K562 (cell line): ENCODE data around the gene RBAK. TPM values are rescaled to one million over a fixed set of nuclear protein-coding genes. Genes with fewer than 3 reads are reported as not detected.

Experiments
- ATAC-seq: fragments of 200-7000 bp; cut with Tn5 transposase; 3 replicates; pipeline ENCODE4 v1.9.1; 2020; ENCODE audit warnings: moderate library complexity
- BruUV-seq: library from RNA; stranded (reverse); fragments of 400-500 nt; replicated peaks from 2 replicates; lab custom pipeline; 2021; lab: Mats Ljungman, UMichigan
- CTCF ChIA-PET: fragments of 300-600 bp; formaldehyde crosslinking; extraction: SDS; loops from one replicate; lab custom pipeline; 2021; ENCODE audit warnings: low intra/inter-chr PET ratio; lab: Yijun Ruan, JAX
- POLR2A ChIA-PET: fragments of 300-600, 350-650 bp; sonication (Branson Sonifier 250); formaldehyde crosslinking; extraction: SDS; loops from one replicate; lab custom pipeline; 2021; ENCODE audit warnings: antibody characterized with exemption, inconsistent platforms; lab: Yijun Ruan, JAX
- DNase-seq, 4 experiments: peaks; one replicate each; pipeline versions ENCODE4 v3.0.0 to v3.0.0-alpha.2; 2011 to 2018; ENCODE audit warnings: low spot score in 3 of 4, mixed read lengths in 3 of 4; ENCODE audit errors: extremely low read depth in 1 of 4
- FAIRE-seq: peaks from 2 replicates; lab custom pipeline; 2011; peaks lifted over from hg19 to GRCh38; lab: Jason Lieb, UNC
- H2AFZ ChIP-seq: 2 replicates; pipeline ENCODE4 v1.6.0; 2011; ENCODE audit warnings: low read depth, low read length, control low read depth, inconsistent platforms
- H3K27ac ChIP-seq: fragments of 200-600 bp; 3 replicates; pipeline ENCODE4 v1.8.0; 2011; ENCODE audit warnings: low read depth, mild to moderate bottlenecking, control low read depth, inconsistent platforms, low read length, moderate library complexity, mixed read lengths; ENCODE audit errors: extremely low read depth
- H3K27me3 ChIP-seq, 2 experiments: fragments of 300-600 bp in 1 of 2; 2 replicates in 1 of 2; 3 replicates in 1 of 2; pipeline versions ENCODE4 v1.6.0 to v1.8.0; 2011; ENCODE audit warnings: inconsistent platforms in 2 of 2, low read length in 2 of 2, mild to moderate bottlenecking in 1 of 2, mixed read lengths in 1 of 2, moderate library complexity in 1 of 2; ENCODE audit not compliant: control insufficient read depth in 2 of 2, insufficient read depth in 2 of 2
- H3K36me3 ChIP-seq: fragments of 300-600 bp; 3 replicates; pipeline ENCODE4 v1.8.0; 2011; ENCODE audit warnings: mild to moderate bottlenecking, low read length, inconsistent platforms; ENCODE audit not compliant: control insufficient read depth, insufficient read depth
- H3K4me1 ChIP-seq, 2 experiments: fragments of 200-600 bp in 1 of 2; replicated peaks in 1 of 2; 2 replicates in 1 of 2; 3 replicates in 1 of 2; pipeline versions ENCODE4 v1.5.1 to v1.8.0; 2011; ENCODE audit warnings: inconsistent platforms in 2 of 2, low read length in 2 of 2, mild to moderate bottlenecking in 1 of 2, mixed read lengths in 1 of 2, moderate library complexity in 1 of 2; ENCODE audit not compliant: control insufficient read depth in 2 of 2, insufficient read depth in 2 of 2
- H3K4me2 ChIP-seq: 2 replicates; pipeline ENCODE4 v1.6.1; 2011; ENCODE audit warnings: low read length, control low read depth, inconsistent platforms, mixed read lengths; ENCODE audit not compliant: insufficient read depth
- H3K4me3 ChIP-seq: fragments of 200-600 bp; sonication (generic), shearing (Covaris generic); 2 replicates; pipeline ENCODE4 v1.5.1; 2016; ENCODE audit warnings: control low read depth, inconsistent platforms
- H3K79me2 ChIP-seq: fragments of 200-600 bp; 3 replicates; pipeline ENCODE4 v1.8.0; 2011; ENCODE audit warnings: low read length, inconsistent platforms; ENCODE audit not compliant: control insufficient read depth, insufficient read depth
- H3K9ac ChIP-seq, 2 experiments: 2 replicates each; pipeline versions ENCODE4 v1.6.0 to v1.6.1; 2011; ENCODE audit warnings: low read depth in 2 of 2, low read length in 2 of 2, control low read depth in 1 of 2, inconsistent platforms in 1 of 2, mild to moderate bottlenecking in 1 of 2, mixed read lengths in 1 of 2; ENCODE audit not compliant: insufficient read depth in 1 of 2
- H3K9me1 ChIP-seq: one replicate; pipeline ENCODE4 v1.6.0; 2011; ENCODE audit warnings: inconsistent platforms, mild to moderate bottlenecking, low read length, moderate library complexity; ENCODE audit not compliant: control insufficient read depth, insufficient read depth
- H3K9me3 ChIP-seq: replicated peaks from 2 replicates; pipeline ENCODE4 v1.5.1; 2011; ENCODE audit warnings: low read depth, low read length, inconsistent platforms; ENCODE audit not compliant: control insufficient read depth, insufficient read depth
- H4K20me1 ChIP-seq: replicated peaks from 2 replicates; pipeline ENCODE4 v1.6.1; 2011; ENCODE audit warnings: low read length, inconsistent platforms, mixed read lengths; ENCODE audit not compliant: control insufficient read depth, insufficient read depth
- CREB1 ChIP-seq, 2 experiments: sonication (generic) in 1 of 2; formaldehyde crosslinking in 1 of 2; IDR thresholded peaks; 2 replicates each; pipeline versions ENCODE4 v1.6.1 to v1.8.0; 2012 to 2022; ENCODE audit warnings: inconsistent platforms in 1 of 2, mild to moderate bottlenecking in 1 of 2, missing genetic modification reagents in 1 of 2, moderate library complexity in 1 of 2
- HMBOX1 ChIP-seq: sonication (generic); IDR thresholded peaks from 2 replicates; pipeline ENCODE4 v1.6.1; 2016
- NELFE ChIP-seq: IDR thresholded peaks from 2 replicates; pipeline ENCODE4 v1.6.1; 2011; ENCODE audit warnings: mild to moderate bottlenecking; ENCODE audit not compliant: insufficient read depth, insufficient read length
- NR2C1 ChIP-seq, 2 experiments: fragments of 450-650 bp; IDR thresholded peaks; 2 replicates each; pipeline ENCODE4 v1.6.1; 2017; ENCODE audit warnings: mild to moderate bottlenecking in 2 of 2, antibody characterized with exemption in 1 of 2, inconsistent platforms in 1 of 2, missing compliant biosample characterization in 1 of 2, missing genetic modification characterization in 1 of 2
- PPARD ChIP-seq: fragments of 250-450 bp; sonication (Bioruptor Pico); IDR thresholded peaks from 2 replicates; pipeline ENCODE4 v1.8.0; 2022; ENCODE audit warnings: inconsistent platforms, mild to moderate bottlenecking, moderate library complexity
- PTTG1 ChIP-seq: fragments of 450-650 bp; IDR thresholded peaks from 2 replicates; pipeline ENCODE4 v1.6.1; 2016; ENCODE audit warnings: low read depth, mild to moderate bottlenecking, missing genetic modification characterization, missing compliant biosample characterization
- SP1 ChIP-seq: sonication (generic); formaldehyde crosslinking; IDR thresholded peaks from 2 replicates; pipeline ENCODE4 v1.8.1; 2022; ENCODE audit warnings: mild to moderate bottlenecking, missing genetic modification reagents
- ZBTB40 ChIP-seq, 2 experiments: fragments of 450-650 bp in 1 of 2; sonication (generic) in 1 of 2; formaldehyde crosslinking in 1 of 2; IDR thresholded peaks; 2 replicates each; pipeline versions ENCODE4 v1.7.1 to v1.9.0; 2016 to 2022; ENCODE audit warnings: inconsistent platforms in 1 of 2, mild to moderate bottlenecking in 1 of 2, missing genetic modification reagents in 1 of 2
- WGBS: fragments of 100-300 bp; shearing (Covaris generic); methylation state at CpG from one replicate; pipeline ENCODE4 v1.1.6; 2016; ENCODE audit warnings: low coverage, mixed read lengths; ENCODE audit not compliant: insufficient coverage; ENCODE audit errors: missing lambda C conversion rate; 5-methylcytosine and 5-hydroxymethylcytosine counted together
- in situ Hi-C: fragments of 300-500 bp; cut with MboI; formaldehyde crosslinking; loops from 4 replicates; pipeline ENCODE4 v1.15.0; 2018; ENCODE audit warnings: inconsistent platforms, mixed read lengths
- intact Hi-C: fragments of 100-400 bp; cut with micrococcal nuclease; formaldehyde crosslinking; loops from 2 replicates; pipeline ENCODE4 v1.14.2; 2022
- polyA plus RNA-seq, 8 experiments: library from polyadenylated mRNA; depleted of rRNA in 4 of 8; stranded (reverse) in 5 of 8; unstranded in 3 of 8; fragments of >200 nt; fragmentation: Nextera tagmentation in 2 of 8; fragmentation: Illumina TruSeq in 1 of 8; extraction: Ambion mirVana in 2 of 8; extraction: Trizol in 1 of 8; gene quantifications; 2 replicates each; pipeline versions ENCODE4 v1.2.1 to v1.2.3, GENCODE V29; 2011 to 2014; ENCODE audit warnings: inconsistent platforms in 1 of 8, missing spikeins in 1 of 8
- total RNA-seq, 7 experiments: library from RNA; depleted of rRNA in 6 of 7; stranded (reverse); fragments of >200 nt in 6 of 7; fragmentation: Illumina TruSeq in 2 of 7; extraction: Trizol in 2 of 7; gene quantifications; 2 replicates each; pipeline versions ENCODE4 v1.2.1 to v1.2.3, GENCODE V29; 2011 to 2021; ENCODE audit warnings: low replicate concordance in 1 of 7
- TF ChIP-seq, protein P1 (sequence below): IDR thresholded peaks from 2 replicates; pipeline ENCODE4 v1.6.1; 2016; ENCODE audit warnings: missing genetic modification characterization, missing compliant biosample characterization

RBAK gene
- total and polyA plus RNA-seq, 9 of the 15 experiments (the other 6 are each of a cell fraction or from before 2014, with no cell fraction given): 2.7 to 13.2 (median 10.1) TPM

GRCh38 chr7:4999369-4999950 is 46.2 kb upstream of the RBAK start:
- no peak overlapping the region for H3K4me2 ChIP-seq
- H3K9ac ChIP-seq: no peak overlapping the region
- in situ Hi-C loops (no loop called here), intact Hi-C loops (no loop called here)
- H3K9me1 ChIP-seq: no peaks in the 10 kb centered on the region
- no peak overlapping the region for H3K27ac ChIP-seq
- no peak for FAIRE-seq
- no peaks in the 10 kb centered on the region for H3K4me1 ChIP-seq
- H3K27me3 ChIP-seq: no peaks in the 10 kb centered on the region
- no peaks in the 10 kb centered on the region for H3K9me3 ChIP-seq
- H4K20me1 ChIP-seq: no peaks in the 10 kb centered on the region
- CTCF ChIA-PET: no interaction called here
- peaks cover 53% of the 10 kb centered on the region; the same call in 2 of the 3 replicates for H3K36me3 ChIP-seq
- H3K79me2 ChIP-seq: no peaks in the 10 kb centered on the region
- BruUV-seq: no TSS peak
- ATAC-seq: no peak
- POLR2A ChIA-PET: interaction anchor here (1.4 kb wide), 1 partner anchor 11 kb away, joined by 5 read pairs; no protein-coding TSS in a partner anchor
- no peak for DNase-seq
- no peak overlapping the region for H3K4me3 ChIP-seq
- no peak overlapping the region for H2AFZ ChIP-seq
- WGBS: 85% methylated on average over 5 of the region's 5 CpGs
- TF ChIP-seq ZBTB40 (IDR thresholded peaks at IDR 0.05): no peak
- TF ChIP-seq ZBTB40 (CRISPR knock-in tag; IDR thresholded peaks at IDR 0.05): no peak
- no peak for TF ChIP-seq SP1 (CRISPR knock-in tag)
- TF ChIP-seq CREB1 (IDR thresholded peaks at IDR 0.05): no peak
- TF ChIP-seq CREB1 (CRISPR knock-in tag; IDR thresholded peaks at IDR 0.05): no peak
- no peak for TF ChIP-seq PPARD (CRISPR knock-in tag)
- TF ChIP-seq, protein P1, sequence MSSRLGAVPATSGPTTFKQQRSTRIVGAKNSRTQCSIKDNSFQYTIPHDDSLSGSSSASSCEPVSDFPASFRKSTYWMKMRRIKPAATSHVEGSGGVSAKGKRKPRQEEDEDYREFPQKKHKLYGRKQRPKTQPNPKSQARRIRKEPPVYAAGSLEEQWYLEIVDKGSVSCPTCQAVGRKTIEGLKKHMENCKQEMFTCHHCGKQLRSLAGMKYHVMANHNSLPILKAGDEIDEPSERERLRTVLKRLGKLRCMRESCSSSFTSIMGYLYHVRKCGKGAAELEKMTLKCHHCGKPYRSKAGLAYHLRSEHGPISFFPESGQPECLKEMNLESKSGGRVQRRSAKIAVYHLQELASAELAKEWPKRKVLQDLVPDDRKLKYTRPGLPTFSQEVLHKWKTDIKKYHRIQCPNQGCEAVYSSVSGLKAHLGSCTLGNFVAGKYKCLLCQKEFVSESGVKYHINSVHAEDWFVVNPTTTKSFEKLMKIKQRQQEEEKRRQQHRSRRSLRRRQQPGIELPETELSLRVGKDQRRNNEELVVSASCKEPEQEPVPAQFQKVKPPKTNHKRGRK (tag): no peak
- TF ChIP-seq NELFE: no peak
- TF ChIP-seq PTTG1 (tag): no peak
- TF ChIP-seq HMBOX1: no peak
- TF ChIP-seq NR2C1 (IDR thresholded peaks at IDR 0.05): no peak
- TF ChIP-seq NR2C1 (tag; IDR thresholded peaks at IDR 0.05): no peak
